Measurements from ENCODE around the gene KRTAP1-4. TPM values are rescaled to one million over a fixed set of nuclear protein-coding genes. Genes with fewer than 3 reads are reported as not detected.
"Not testable (repeated sequence)": the region's sequence is repeated elsewhere in the genome, so short reads cannot be mapped to it uniquely, and the experiment has no call there.

The KRTAP1-4 gene
- total RNA-seq, 1 experiment from 2014 or later: not detected

- DNase-seq (ENCODE audit: low spot score): no peak
Observed at GRCh38 chr17:41004397-41004796, 25.6 kb downstream of the KRTAP1-4 start.

GRCh38 chr17:41003926-41004325 lies 26.1 kb downstream of the KRTAP1-4 start:
- DNase-seq (ENCODE audit: low spot score): no peak

DNA sequence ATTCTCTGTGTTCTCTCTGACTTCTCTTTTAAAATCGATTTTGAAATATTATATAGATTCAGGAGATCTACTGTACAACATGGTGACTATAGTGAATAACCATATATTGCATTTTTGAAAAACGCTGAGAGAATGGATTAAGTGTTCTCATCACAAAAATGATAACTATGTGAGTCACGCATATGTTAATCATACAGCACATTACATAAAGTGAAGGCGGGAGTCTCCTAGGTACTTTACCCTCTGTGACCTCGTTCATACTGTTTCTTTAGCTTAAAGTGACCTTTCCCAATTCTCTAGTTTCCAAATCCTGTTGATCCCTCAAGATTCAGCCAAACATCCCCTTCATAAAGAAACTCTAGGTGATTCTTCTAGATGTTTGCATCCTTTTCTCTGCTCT lies 27.2 kb downstream of the KRTAP1-4 start:
- DNase-seq (ENCODE audit: low spot score): peak; percentile 36

DNA sequence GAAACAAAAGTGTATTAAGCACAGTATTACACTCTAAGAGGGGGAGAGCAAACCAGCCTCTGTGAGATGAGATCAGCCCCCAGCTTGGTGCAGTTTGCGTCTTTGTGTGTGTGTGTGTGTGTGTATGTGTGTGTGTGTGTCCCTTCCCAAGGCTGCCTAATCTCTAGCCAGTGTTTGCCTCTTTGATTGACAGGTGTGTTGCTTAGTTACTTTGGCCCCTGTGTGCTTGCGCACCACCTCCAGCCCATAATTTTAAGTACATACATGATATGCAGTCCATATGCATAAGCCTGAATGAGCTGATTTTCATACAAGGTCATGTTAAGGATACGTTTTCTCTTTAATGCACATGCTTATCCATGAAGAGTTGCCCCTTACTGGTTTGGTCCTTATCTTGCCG lies 28.2 kb downstream of the KRTAP1-4 start:
- DNase-seq (ENCODE audit: low spot score): no peak

- DNase-seq (ENCODE audit: low spot score): not testable (repeated sequence)
Observed at GRCh38 chr17:40999563-40999962, 30.4 kb downstream of the KRTAP1-4 start, which contains the start of gene KRTAP3-2. KRTAP3-2 (minus strand) TSS chr17:40999906; CDS start chr17:40999853, 53 bp downstream.

DNA sequence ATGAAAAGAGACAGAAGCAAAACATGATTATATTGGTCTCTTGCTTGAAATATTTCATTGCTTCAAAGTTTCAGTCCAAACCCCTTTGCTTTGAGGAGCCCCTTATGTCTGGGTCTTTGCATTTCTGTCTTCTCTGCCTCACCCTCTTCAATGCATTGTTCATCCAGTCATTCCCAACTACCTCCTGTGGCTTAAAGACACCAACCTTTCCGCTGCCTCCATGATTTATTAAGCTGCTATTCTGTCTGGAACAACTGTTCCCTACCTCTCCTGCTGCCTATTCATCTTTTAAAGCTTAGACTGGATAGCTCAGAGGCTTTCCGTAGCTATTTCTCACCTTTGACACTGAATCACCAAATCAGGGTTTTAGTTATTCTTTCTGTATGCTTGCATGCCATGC lies 32.6 kb downstream of the KRTAP1-4 start:
- no peak for DNase-seq (ENCODE audit: low spot score)

GRCh38 chr17:40996829-40997228 lies 33.2 kb downstream of the KRTAP1-4 start:
- no peak for DNase-seq (ENCODE audit: low spot score)

DNA sequence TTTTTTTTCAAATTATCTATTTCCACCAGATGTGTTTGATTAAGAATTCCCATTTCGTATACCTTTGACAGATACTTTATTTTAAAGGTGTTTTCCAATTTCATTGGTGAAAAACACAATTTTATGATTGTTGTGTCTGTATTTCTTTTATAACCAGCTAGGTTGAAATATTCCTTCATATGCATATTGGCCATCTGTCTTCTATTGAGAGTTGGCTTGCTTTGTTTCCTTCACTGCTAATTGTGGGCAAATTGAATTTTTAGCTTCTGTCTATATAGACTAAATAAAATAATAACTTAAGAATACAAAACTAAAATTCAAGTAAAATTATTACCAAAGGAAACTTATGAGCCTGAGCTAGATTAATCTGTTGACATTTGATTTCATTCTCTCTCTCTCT lies 34.9 kb downstream of the KRTAP1-4 start:
- DNase-seq (ENCODE audit: low spot score): no peak

DNA sequence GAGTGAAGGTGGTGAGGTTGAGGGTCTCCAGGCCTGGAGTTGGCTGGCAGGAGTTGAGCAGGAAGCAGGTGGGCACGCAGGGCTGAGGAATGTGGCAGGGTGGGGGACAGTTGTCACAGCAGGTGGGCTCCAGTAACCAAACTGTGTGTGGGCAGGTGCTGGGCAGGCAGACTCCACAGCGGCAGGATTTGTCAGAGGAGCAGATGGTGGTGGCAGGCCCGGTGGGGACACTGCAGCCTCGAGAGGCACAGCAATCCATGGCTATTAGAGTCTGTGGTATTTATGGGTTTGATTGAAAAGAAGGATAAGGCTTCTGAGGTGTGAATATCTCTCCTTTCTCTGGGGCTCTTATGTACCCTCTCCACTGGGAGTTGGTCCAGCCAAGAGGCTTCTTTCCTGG lies 36.2 kb downstream of the KRTAP1-4 start, which contains the start of gene KRTAP3-3:
Gene KRTAP3-3, minus strand, starts transcription at position 326 of the 400 bp plus-strand sequence. Its CDS starts 67 bp downstream, at position 259.
- no peak for DNase-seq (ENCODE audit: low spot score)

DNA sequence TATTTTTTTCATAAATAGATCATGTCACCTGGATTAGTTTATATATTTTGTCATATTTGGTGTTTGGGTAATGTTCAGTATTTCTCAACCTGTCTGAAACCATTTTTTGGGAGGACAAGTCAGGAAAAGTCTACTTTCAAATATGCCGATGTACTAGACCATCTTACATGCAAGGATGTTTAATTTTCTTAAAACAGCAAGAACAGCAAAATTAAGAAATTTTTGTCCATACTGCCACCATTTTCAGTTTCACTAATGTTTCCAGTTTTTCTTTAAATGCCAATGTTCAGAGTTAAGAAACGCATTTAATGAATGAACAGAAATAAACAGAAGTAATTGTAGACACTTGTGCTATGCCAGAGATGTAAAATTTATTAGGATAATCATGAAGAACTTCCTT lies 36.9 kb downstream of the KRTAP1-4 start:
- no peak for DNase-seq (ENCODE audit: low spot score)

GRCh38 chr17:40992666-40993065 lies 37.3 kb downstream of the KRTAP1-4 start:
- no peak for DNase-seq (ENCODE audit: low spot score)

GRCh38 chr17:40986920-40987319 lies 43.1 kb downstream of the KRTAP1-4 start:
- no peak for DNase-seq (ENCODE audit: low spot score)

- no peak for DNase-seq (ENCODE audit: low spot score)
Observed at GRCh38 chr17:40984226-40984625, 45.8 kb downstream of the KRTAP1-4 start, which contains the start of gene KRT40. KRT40 (minus strand) TSS chr17:40984326; CDS start chr17:40984273, 53 bp downstream.

GRCh38 chr17:40981115-40981514 lies 48.9 kb downstream of the KRTAP1-4 start:
- no peak for DNase-seq (ENCODE audit: low spot score)

- DNase-seq (ENCODE audit: low spot score): no peak
Observed at GRCh38 chr17:40980596-40980995, 49.4 kb downstream of the KRTAP1-4 start.

DNA sequence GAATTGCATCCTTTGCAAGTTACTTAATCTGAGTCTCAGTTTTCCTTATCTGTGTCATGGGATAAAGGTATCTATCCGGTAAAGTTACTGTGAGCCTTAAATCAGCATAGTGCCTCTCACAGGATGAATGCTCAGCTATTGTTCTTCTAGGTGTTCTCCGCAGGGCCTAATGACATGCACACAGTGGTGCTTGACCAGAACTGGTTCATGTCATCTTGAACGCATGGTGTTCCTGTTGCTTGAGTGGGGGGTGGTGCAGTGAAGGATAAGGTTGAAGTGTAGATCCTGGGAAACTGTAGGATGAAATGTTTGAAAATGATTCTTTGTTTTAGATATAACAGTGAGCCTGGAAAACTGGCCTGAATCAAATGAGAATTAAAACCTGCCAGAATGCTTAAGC lies 49.9 kb downstream of the KRTAP1-4 start:
- DNase-seq (ENCODE audit: low spot score): no peak

Small RNA genes within 50 kb of the gene (small RNA-seq; reads per million reads assigned to genes)
- not detected for gene KRTAP3-4P

Other genes starting within 250 kb of the KRTAP1-4 start
- not detected in 2 replicates for gene KRT27, start 247.6 kb downstream of the KRTAP1-4 start, total RNA-seq (2014; rRNA removed; shearing (Covaris generic))
- not detected in 2 replicates for gene KRT28, start 230.2 kb downstream of the KRTAP1-4 start, total RNA-seq (2014; rRNA removed; shearing (Covaris generic))
- 14.7 and 17.7 TPM in 2 replicates for gene KRT10, start 207.6 kb downstream of the KRTAP1-4 start, total RNA-seq (2014; rRNA removed; shearing (Covaris generic))
- 0.33 and 0.39 TPM in 2 replicates for gene KRT12, start 163.0 kb downstream of the KRTAP1-4 start, total RNA-seq (2014; rRNA removed; shearing (Covaris generic))
- 189 and 203 TPM in 2 replicates for gene KRT20, start 145.0 kb downstream of the KRTAP1-4 start, total RNA-seq (2014; rRNA removed; shearing (Covaris generic))
- 3.3 and 4.1 TPM in 2 replicates for gene KRT23, start 92.5 kb downstream of the KRTAP1-4 start, total RNA-seq (2014; rRNA removed; shearing (Covaris generic))
- gene KRT39, start 63.2 kb downstream of the KRTAP1-4 start, total RNA-seq (2014; rRNA removed; shearing (Covaris generic)): not detected in 2 replicates
- gene KRT40, start 45.9 kb downstream of the KRTAP1-4 start, total RNA-seq (2014; rRNA removed; shearing (Covaris generic)): 2.4 and 2.7 TPM in 2 replicates
- gene KRTAP3-3, start 36.0 kb downstream of the KRTAP1-4 start, total RNA-seq (2014; rRNA removed; shearing (Covaris generic)): not detected in 2 replicates
- not detected in 2 replicates for gene KRTAP3-2, start 30.3 kb downstream of the KRTAP1-4 start, total RNA-seq (2014; rRNA removed; shearing (Covaris generic))
- gene KRTAP3-1, start 21.1 kb downstream of the KRTAP1-4 start, total RNA-seq (2014; rRNA removed; shearing (Covaris generic)): not detected in 2 replicates
- gene KRTAP1-5, start 3.0 kb downstream of the KRTAP1-4 start, total RNA-seq (2014; rRNA removed; shearing (Covaris generic)): not detected in 2 replicates
- gene KRTAP1-3, start 4.7 kb upstream of the KRTAP1-4 start, total RNA-seq (2014; rRNA removed; shearing (Covaris generic)): not detected in 2 replicates
- 0.42 and 0.64 TPM in 2 replicates for gene KRTAP1-1, start 11.3 kb upstream of the KRTAP1-4 start, total RNA-seq (2014; rRNA removed; shearing (Covaris generic))
- not detected in 2 replicates for gene KRTAP2-1, start 17.1 kb upstream of the KRTAP1-4 start, total RNA-seq (2014; rRNA removed; shearing (Covaris generic))
- gene KRTAP2-2, start 25.0 kb upstream of the KRTAP1-4 start, total RNA-seq (2014; rRNA removed; shearing (Covaris generic)): not detected in 2 replicates
- not detected in 2 replicates for gene KRTAP2-3, start 29.9 kb upstream of the KRTAP1-4 start, total RNA-seq (2014; rRNA removed; shearing (Covaris generic))
- not detected in 2 replicates for gene KRTAP2-4, start 35.7 kb upstream of the KRTAP1-4 start, total RNA-seq (2014; rRNA removed; shearing (Covaris generic))
- not detected in 2 replicates for gene KRTAP4-7, start 54.0 kb upstream of the KRTAP1-4 start, total RNA-seq (2014; rRNA removed; shearing (Covaris generic))
- gene KRTAP4-8, start 67.9 kb upstream of the KRTAP1-4 start, total RNA-seq (2014; rRNA removed; shearing (Covaris generic)): not detected in 2 replicates
- gene KRTAP4-16, start 72.0 kb upstream of the KRTAP1-4 start, total RNA-seq (2014; rRNA removed; shearing (Covaris generic)): not detected in 2 replicates
- gene KRTAP4-9, start 75.2 kb upstream of the KRTAP1-4 start, total RNA-seq (2014; rRNA removed; shearing (Covaris generic)): not detected in 2 replicates
- not detected in 2 replicates for gene KRTAP4-11, start 88.2 kb upstream of the KRTAP1-4 start, total RNA-seq (2014; rRNA removed; shearing (Covaris generic))
- not detected in 2 replicates for gene KRTAP4-12, start 94.0 kb upstream of the KRTAP1-4 start, total RNA-seq (2014; rRNA removed; shearing (Covaris generic))
- not detected in 2 replicates for gene KRTAP4-6, start 110.3 kb upstream of the KRTAP1-4 start, total RNA-seq (2014; rRNA removed; shearing (Covaris generic))
- gene KRTAP4-5, start 119.6 kb upstream of the KRTAP1-4 start, total RNA-seq (2014; rRNA removed; shearing (Covaris generic)): not detected in 2 replicates
- gene KRTAP4-4, start 130.6 kb upstream of the KRTAP1-4 start, total RNA-seq (2014; rRNA removed; shearing (Covaris generic)): not detected in 2 replicates
- not detected in 2 replicates for gene KRTAP4-3, start 138.0 kb upstream of the KRTAP1-4 start, total RNA-seq (2014; rRNA removed; shearing (Covaris generic))
- gene KRTAP4-2, start 148.0 kb upstream of the KRTAP1-4 start, total RNA-seq (2014; rRNA removed; shearing (Covaris generic)): not detected in 2 replicates
- not detected in 2 replicates for gene KRTAP4-1, start 154.7 kb upstream of the KRTAP1-4 start, total RNA-seq (2014; rRNA removed; shearing (Covaris generic))
- not detected in 2 replicates for gene KRTAP9-1, start 159.7 kb upstream of the KRTAP1-4 start, total RNA-seq (2014; rRNA removed; shearing (Covaris generic))
- gene KRTAP9-2, start 196.5 kb upstream of the KRTAP1-4 start, total RNA-seq (2014; rRNA removed; shearing (Covaris generic)): not detected in 2 replicates
- gene KRTAP9-3, start 202.3 kb upstream of the KRTAP1-4 start, total RNA-seq (2014; rRNA removed; shearing (Covaris generic)): not detected in 2 replicates
- not detected in 2 replicates for gene KRTAP9-8, start 207.8 kb upstream of the KRTAP1-4 start, total RNA-seq (2014; rRNA removed; shearing (Covaris generic))
- gene KRTAP9-4, start 219.5 kb upstream of the KRTAP1-4 start, total RNA-seq (2014; rRNA removed; shearing (Covaris generic)): not detected in 2 replicates
- gene KRTAP9-9, start 225.2 kb upstream of the KRTAP1-4 start, total RNA-seq (2014; rRNA removed; shearing (Covaris generic)): not detected in 2 replicates
- not detected in 2 replicates for gene KRTAP9-6, start 235.2 kb upstream of the KRTAP1-4 start, total RNA-seq (2014; rRNA removed; shearing (Covaris generic))
- not detected in 2 replicates for gene KRTAP9-7, start 245.5 kb upstream of the KRTAP1-4 start, total RNA-seq (2014; rRNA removed; shearing (Covaris generic))